A204.1 (cell line): ENCODE data around the gene CADM3.

Experiments used
- FAIRE-seq: peaks from 2 replicates; lab custom pipeline; 2012; peaks lifted over from hg19 to GRCh38; lab: Jason Lieb, UNC

CADM3 gene

GRCh38 chr1:159173320-159173719 lies 1.9 kb downstream of the CADM3 start:
- no peak for FAIRE-seq

GRCh38 chr1:159175571-159175970 lies 4.2 kb downstream of the CADM3 start:
- no peak for FAIRE-seq

GRCh38 chr1:159177272-159177907 lies 6.0 kb downstream of the CADM3 start:
- FAIRE-seq = no peak

- FAIRE-seq = no peak
These were observed 8.5 kb downstream of the CADM3 start for GRCh38 chr1:159179906-159180305.

GRCh38 chr1:159180516-159180915 lies 9.1 kb downstream of the CADM3 start:
- no peak for FAIRE-seq

GRCh38 chr1:159181328-159182024 lies 10.1 kb downstream of the CADM3 start:
- FAIRE-seq = no peak

GRCh38 chr1:159184201-159184600 lies 12.8 kb downstream of the CADM3 start:
- no peak for FAIRE-seq

GRCh38 chr1:159185121-159185520 lies 13.7 kb downstream of the CADM3 start:
- FAIRE-seq = no peak

- no peak for FAIRE-seq
These were observed 15.6 kb downstream of the CADM3 start for GRCh38 chr1:159187033-159187432.

- no peak for FAIRE-seq
These were observed 16.4 kb downstream of the CADM3 start for GRCh38 chr1:159187647-159188374.

GRCh38 chr1:159188375-159188788 lies 17.0 kb downstream of the CADM3 start:
- FAIRE-seq = no peak

- no peak for FAIRE-seq
These were observed 19.0 kb downstream of the CADM3 start for GRCh38 chr1:159190441-159190840.

- no peak for FAIRE-seq
These were observed 25.1 kb downstream of the CADM3 start for GRCh38 chr1:159196543-159196942.

GRCh38 chr1:159197561-159198557 lies 26.4 kb downstream of the CADM3 start:
- FAIRE-seq = no peak

GRCh38 chr1:159199901-159200300 lies 28.5 kb downstream of the CADM3 start:
- FAIRE-seq = no peak

- FAIRE-seq = no peak
These were observed 29.4 kb downstream of the CADM3 start for GRCh38 chr1:159200769-159201168.

- no peak for FAIRE-seq
These were observed 30.2 kb downstream of the CADM3 start for GRCh38 chr1:159201642-159202041.

GRCh38 chr1:159203610-159204009 lies 32.2 kb downstream of the CADM3 start:
- FAIRE-seq = no peak

- no peak for FAIRE-seq
These were observed 33.0 kb downstream of the CADM3 start, which contains the start of gene ACKR1 for GRCh38 chr1:159204161-159205141. TSS of gene ACKR1 (plus strand) at chr1:159204875. CDS start at chr1:159204960, 85 bp downstream.

GRCh38 chr1:159205225-159205624 lies 33.8 kb downstream of the CADM3 start:
- no peak for FAIRE-seq

- FAIRE-seq = no peak
These were observed 34.7 kb downstream of the CADM3 start for GRCh38 chr1:159206110-159206509.
